GM23338 (cell line): ENCODE measurements around the gene SLC39A7.

Experiments
- CTCF ChIP-seq, 2 experiments: fragments of 200-600 bp in 1 of 2; sonication (generic) in 1 of 2; conservative IDR thresholded peaks; 2 replicates each; pipeline versions ENCODE4 v1.5.1 to v1.6.1; 2016 to 2017; ENCODE audit warnings: antibody characterized with exemption in 2 of 2, low read depth in 2 of 2, mild to moderate bottlenecking in 2 of 2, moderate library complexity in 1 of 2
- EZH2 ChIP-seq: fragments of 200-600 bp; sonication (generic); IDR thresholded peaks from one replicate; pipeline ENCODE4 v1.8.0; 2017; ENCODE audit warnings: antibody characterized with exemption, mild to moderate bottlenecking, low read depth; ENCODE audit not compliant: unreplicated experiment
- EZH2phosphoT487 ChIP-seq: fragments of 200-600 bp; sonication (generic); IDR thresholded peaks from one replicate; pipeline ENCODE4 v1.8.1; 2018; ENCODE audit warnings: antibody characterized with exemption; ENCODE audit not compliant: unreplicated experiment
- JUNB ChIP-seq: IDR thresholded peaks from one replicate; pipeline ENCODE4 v1.6.1; 2016; ENCODE audit warnings: antibody characterized with exemption; ENCODE audit not compliant: unreplicated experiment
- NANOG ChIP-seq: IDR thresholded peaks from 2 replicates; pipeline ENCODE4 v1.6.1; 2016; ENCODE audit warnings: antibody characterized with exemption, borderline replicate concordance
- POLR2AphosphoS5 ChIP-seq: IDR thresholded peaks from 2 replicates; pipeline ENCODE4 v1.6.1; 2016; ENCODE audit warnings: antibody characterized with exemption, low read depth

GRCh38 chr6:33185190-33185589, 15.5 kb upstream of the SLC39A7 start:
- no peak for TF ChIP-seq EZH2
- no peak for TF ChIP-seq CTCF (conservative IDR thresholded peaks at IDR 0.05; ENCODE audit: low read depth in 2 of 2)
- no peak for TF ChIP-seq POLR2AphosphoS5
- TF ChIP-seq EZH2phosphoT487, result no peak
- TF ChIP-seq JUNB, result no peak
- no peak for TF ChIP-seq NANOG
